Muscle layer of duodenum (tissue), 2 donors: ENCODE measurements around the gene ACO2.

Experiments
- H3K27ac ChIP-seq: one replicate; pipeline ENCODE4 v1.7.0; 2013; ENCODE audit warnings: mild to moderate bottlenecking, low read length
- H3K27me3 ChIP-seq: one replicate; pipeline ENCODE4 v1.7.0; 2013; ENCODE audit warnings: low read depth, mild to moderate bottlenecking, control low read depth, low read length
- H3K36me3 ChIP-seq, 2 donors: one replicate each; pipeline ENCODE4 v1.7.0; 2013; ENCODE audit warnings: low read length in 2 of 2, control low read depth in 1 of 2, mild to moderate bottlenecking in 1 of 2; ENCODE audit not compliant: insufficient read depth in 2 of 2, control insufficient read depth in 1 of 2
- H3K4me1 ChIP-seq, 2 donors: one replicate each; pipeline ENCODE4 v1.7.0; 2013; ENCODE audit warnings: low read length in 2 of 2, mild to moderate bottlenecking in 2 of 2, control low read depth in 1 of 2, moderate library complexity in 1 of 2; ENCODE audit not compliant: insufficient read depth in 2 of 2, control insufficient read depth in 1 of 2
- H3K4me3 ChIP-seq, 2 donors: one replicate each; pipeline ENCODE4 v1.7.0; 2013; ENCODE audit warnings: low read length in 2 of 2, low read depth in 1 of 2, mild to moderate bottlenecking in 1 of 2
- H3K9me3 ChIP-seq, 2 donors: one replicate each; pipeline ENCODE4 v1.7.0; 2013; ENCODE audit warnings: low read length in 2 of 2, control low read depth in 1 of 2, mild to moderate bottlenecking in 1 of 2; ENCODE audit not compliant: control insufficient read depth in 1 of 2
- donor health status: healthy.

The ACO2 gene

DNA sequence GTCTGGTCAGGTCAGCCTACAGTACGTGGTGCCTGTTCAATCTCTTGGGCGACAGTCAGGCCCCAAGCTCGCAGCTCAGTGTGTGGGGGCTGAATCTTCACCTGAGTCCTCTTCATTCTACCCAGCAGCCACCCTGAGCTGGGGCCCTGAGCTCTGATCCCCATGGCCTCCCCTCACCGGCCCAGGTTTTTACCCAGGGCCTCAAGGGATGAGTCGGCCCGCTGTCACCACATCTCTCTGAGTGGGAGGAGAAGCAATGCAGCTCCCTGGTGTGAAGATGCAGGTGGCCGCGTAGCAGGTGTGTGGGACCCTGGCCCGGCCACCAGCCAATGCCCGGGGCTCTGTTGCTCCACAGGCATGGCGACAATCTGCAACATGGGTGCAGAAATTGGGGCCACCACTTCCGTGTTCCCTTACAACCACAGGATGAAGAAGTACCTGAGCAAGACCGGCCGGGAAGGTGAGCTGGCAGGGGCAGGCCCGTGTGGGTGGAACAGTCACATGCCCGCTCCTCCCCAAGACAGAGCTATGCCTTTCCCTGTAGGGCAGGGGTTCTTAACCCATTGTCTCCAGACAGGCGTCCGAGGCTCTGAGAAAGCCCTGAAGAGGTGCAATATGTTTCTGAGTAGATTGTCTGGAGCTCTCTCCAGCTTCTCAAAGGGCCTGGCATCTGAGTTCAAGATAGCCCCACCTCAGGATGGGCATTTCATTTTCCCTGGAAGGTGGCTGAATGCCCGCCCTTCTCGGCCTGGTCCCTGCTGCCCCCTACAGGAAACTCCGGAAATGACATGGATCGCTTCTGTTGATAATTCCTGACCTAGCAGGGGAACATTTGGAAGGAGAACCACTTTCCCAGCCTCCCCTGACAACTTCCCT is 48.5 kb downstream of the ACO2 start:
- Histone ChIP-seq H3K9me3 (no peaks in the 10 kb centered on the region), H3K36me3 (peaks cover 50 to 62% of the 10 kb centered on the region in 2 donors), H3K27ac (no peak overlapping the region), H3K4me3 (no peak overlapping the region), H3K4me1 (peaks cover 0 to 24% of the 10 kb centered on the region in 2 donors), H3K27me3 (no peaks in the 10 kb centered on the region)

DNA sequence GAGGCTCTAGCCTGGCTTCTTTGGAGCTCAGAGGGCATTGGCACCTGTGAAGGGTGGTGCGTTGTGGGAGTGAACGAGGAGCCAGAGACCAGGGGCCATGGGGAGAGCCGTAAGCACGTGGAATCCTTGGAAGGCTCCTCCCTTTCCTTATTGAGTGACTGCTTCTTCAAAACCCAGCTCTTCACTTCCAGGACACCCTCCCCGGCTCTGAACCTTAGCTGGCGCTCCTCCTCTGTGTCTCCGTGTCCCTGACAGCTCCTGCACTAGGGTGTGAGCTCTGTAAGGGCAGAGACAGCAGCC is 49.1 kb downstream of the ACO2 start:
- Histone ChIP-seq H3K27ac (no peak overlapping the region), H3K36me3 (peaks cover 46 to 66% of the 10 kb centered on the region in 2 donors), H3K4me3 (no peak overlapping the region), H3K9me3 (no peaks in the 10 kb centered on the region), H3K27me3 (no peaks in the 10 kb centered on the region), H3K4me1 (peaks cover 0 to 21% of the 10 kb centered on the region in 2 donors)

DNA sequence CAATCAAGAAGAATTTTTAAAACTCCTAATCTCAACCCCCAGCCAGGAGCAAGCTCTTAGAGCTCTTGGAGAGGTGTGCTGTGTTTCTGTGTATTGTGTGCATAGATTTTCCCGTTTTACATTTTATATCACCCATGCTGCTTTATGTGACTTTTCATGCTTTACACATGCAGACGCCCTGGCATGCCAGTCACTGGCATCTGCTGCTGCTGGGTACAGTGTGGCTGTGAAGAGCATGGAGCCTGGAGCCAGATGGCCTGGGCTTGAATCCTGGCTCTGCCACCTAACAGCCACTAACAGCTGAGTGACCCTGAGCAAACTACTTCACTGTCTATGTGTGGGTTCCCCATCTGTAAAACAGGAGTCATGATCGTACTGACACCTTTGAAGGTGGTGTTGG is 52.2 kb downstream of the ACO2 start:
- H3K36me3 ChIP-seq = peaks cover 43 to 64% of the 10 kb centered on the region in 2 donors
- no peaks in the 10 kb centered on the region for H3K27me3 ChIP-seq
- H3K27ac ChIP-seq = no peak overlapping the region
- H3K4me1 ChIP-seq = peaks cover 14 to 46% of the 10 kb centered on the region in 2 donors
- H3K9me3 ChIP-seq = no peaks in the 10 kb centered on the region
- no peak overlapping the region for H3K4me3 ChIP-seq

DNA sequence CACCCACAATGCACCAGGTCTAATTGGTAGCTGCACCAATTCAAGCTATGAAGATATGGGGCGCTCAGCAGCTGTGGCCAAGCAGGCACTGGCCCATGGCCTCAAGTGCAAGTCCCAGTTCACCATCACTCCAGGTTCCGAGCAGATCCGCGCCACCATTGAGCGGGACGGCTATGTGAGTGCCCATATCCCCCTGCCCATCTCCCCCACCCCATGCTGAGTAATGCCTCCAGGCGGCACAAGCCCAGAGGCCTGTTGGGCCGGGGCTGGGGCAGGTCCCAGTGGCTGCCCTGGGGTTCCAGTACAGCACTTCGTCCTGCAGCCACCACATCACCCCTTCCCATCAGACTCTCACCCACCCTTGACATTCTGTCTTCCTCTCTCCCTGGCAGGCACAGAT is 53.9 kb downstream of the ACO2 start:
- Histone ChIP-seq H3K9me3 (no peaks in the 10 kb centered on the region), H3K36me3 (peaks cover 51 to 66% of the 10 kb centered on the region in 2 donors), H3K27me3 (no peaks in the 10 kb centered on the region), H3K27ac (peak overlapping the region; percentile 61), H3K4me1 (peaks cover 14 to 50% of the 10 kb centered on the region in 2 donors), H3K4me3 (no peak overlapping the region)

DNA sequence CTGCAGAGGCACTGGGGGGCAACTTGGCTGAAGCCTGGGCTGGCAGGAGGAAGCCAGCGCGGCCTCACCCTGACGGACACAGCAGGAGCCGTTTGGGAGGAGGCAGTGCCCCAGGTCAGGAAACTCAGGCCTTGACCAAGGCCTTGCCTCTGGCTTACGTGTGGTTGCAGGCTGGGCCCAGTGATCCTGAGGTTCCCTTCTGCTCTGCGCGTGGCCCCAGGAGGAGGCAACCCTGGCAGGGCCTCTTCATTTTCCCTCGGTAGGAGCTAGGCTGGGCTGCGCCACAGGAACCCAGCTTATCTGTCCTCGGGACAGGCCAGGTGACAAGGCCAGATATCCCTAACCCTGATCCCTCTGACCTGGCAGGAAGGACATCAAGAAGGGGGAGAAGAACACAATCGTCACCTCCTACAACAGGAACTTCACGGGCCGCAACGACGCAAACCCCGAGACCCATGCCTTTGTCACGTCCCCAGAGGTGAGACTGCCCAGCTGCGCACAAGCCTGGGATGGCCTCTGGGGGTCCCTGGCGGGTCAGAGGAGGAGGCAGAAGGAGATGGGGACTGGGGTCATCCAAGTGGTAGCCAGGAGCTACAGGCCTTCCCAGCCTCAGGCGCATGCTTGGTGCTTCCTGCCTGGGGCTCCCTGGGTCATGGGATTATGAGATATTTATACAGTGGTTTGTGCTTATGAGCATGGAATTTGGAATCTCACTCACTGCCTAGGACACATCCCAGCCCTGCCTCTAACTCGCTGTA is 54.7 kb downstream of the ACO2 start:
- H3K27ac ChIP-seq = peak overlapping the region; percentile 61
- no peaks in the 10 kb centered on the region for H3K9me3 ChIP-seq
- H3K4me3 ChIP-seq = no peak overlapping the region
- H3K27me3 ChIP-seq = no peaks in the 10 kb centered on the region
- peaks cover 14 to 46% of the 10 kb centered on the region in 2 donors for H3K4me1 ChIP-seq
- H3K36me3 ChIP-seq = peaks cover 54 to 68% of the 10 kb centered on the region in 2 donors

DNA sequence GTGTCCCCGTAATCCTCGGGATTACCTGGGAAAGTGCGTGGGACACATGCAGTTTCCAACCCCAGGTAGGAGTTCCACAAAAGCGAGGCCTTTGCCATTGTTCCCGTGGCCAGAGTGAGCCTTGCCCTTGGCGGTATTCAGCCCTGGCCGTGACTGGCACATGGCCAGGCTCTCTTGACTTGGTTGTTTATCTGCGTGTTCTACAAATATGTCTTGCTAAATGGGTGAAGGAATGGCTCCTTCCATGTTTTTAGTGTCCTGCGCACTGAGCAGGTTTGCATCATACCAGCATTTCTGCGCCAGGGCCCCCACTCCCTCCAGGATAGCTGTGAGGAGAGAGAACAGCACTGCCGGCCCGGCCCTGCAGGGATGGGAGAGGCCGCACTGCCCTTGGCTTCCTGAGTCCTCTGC is 55.3 kb downstream of the ACO2 start:
- Histone ChIP-seq H3K4me1 (peaks cover 14 to 46% of the 10 kb centered on the region in 2 donors), H3K4me3 (no peak overlapping the region), H3K36me3 (peaks cover 55 to 68% of the 10 kb centered on the region in 2 donors), H3K9me3 (no peaks in the 10 kb centered on the region), H3K27me3 (no peaks in the 10 kb centered on the region), H3K27ac (peak overlapping the region; percentile 61)

DNA sequence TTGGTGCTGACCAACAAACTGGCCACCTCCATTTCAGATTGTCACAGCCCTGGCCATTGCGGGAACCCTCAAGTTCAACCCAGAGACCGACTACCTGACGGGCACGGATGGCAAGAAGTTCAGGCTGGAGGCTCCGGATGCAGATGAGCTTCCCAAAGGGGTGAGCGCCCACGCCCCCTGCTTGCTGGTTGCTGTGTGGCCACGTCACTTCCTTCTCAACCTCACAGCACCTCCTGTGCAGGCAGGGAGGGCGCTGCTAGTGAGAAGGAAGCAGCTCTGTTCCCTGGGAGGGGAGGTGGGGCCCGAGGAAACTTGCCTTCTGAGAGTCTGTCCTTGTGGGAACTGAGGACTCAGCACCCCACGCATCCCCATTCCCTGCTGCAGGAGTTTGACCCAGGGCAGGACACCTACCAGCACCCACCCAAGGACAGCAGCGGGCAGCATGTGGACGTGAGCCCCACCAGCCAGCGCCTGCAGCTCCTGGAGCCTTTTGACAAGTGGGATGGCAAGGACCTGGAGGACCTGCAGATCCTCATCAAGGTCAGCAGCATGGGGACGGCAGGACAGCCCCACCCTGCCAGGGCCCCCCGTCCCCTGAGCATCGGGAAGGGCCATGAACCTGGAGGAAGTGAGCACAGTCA is 56.0 kb downstream of the ACO2 start:
- no peaks in the 10 kb centered on the region for H3K27me3 ChIP-seq
- H3K9me3 ChIP-seq = no peaks in the 10 kb centered on the region
- H3K4me1 ChIP-seq = peaks cover 14 to 46% of the 10 kb centered on the region in 2 donors
- H3K27ac ChIP-seq = peak overlapping the region; percentile 61
- H3K4me3 ChIP-seq = peak overlapping the region in 1 of 2 donors; percentile 2
- peaks cover 56 to 67% of the 10 kb centered on the region in 2 donors for H3K36me3 ChIP-seq

DNA sequence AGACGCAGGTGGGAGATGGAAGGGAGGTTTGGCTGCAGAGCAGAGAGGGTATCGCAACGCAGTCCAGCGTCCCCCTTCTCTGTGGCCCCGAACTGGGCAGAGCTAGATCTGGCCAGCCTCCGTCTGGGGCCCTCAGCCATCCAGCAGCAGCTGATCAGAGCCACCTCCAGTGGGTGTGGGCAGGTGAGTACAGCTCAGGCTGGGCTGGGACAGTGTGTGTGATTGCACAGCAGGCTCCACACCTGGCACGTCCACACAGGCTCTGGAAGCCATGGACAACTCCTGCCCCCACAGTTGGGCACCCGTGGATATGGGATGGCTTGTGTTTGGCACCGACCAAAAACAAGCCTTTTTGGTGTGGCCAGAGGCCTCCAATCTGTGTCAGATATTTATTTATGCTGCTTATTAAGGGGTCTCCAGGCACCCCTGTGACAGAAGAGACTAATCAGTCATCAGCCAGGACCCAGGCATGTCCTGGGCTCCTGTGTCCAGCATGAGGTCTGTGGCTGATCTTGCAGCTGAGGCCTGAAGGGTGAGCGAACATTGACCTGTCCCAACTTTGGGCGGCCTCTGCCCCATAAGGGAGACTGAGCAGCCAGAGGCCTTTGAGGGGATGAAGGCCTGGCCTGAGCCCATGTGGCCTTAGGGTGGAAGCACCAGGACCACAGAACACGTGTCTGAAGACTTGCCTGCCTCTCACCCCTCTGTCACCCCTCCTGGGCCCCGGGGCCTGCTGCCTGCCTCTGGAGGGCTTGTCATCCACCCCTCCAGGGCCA is 56.7 kb downstream of the ACO2 start:
- Histone ChIP-seq H3K27me3 (no peaks in the 10 kb centered on the region), H3K9me3 (no peaks in the 10 kb centered on the region), H3K4me1 (peaks cover 14 to 46% of the 10 kb centered on the region in 2 donors), H3K27ac (peak overlapping the region; percentile 8), H3K36me3 (peaks cover 57 to 68% of the 10 kb centered on the region in 2 donors), H3K4me3 (no peak overlapping the region)

DNA sequence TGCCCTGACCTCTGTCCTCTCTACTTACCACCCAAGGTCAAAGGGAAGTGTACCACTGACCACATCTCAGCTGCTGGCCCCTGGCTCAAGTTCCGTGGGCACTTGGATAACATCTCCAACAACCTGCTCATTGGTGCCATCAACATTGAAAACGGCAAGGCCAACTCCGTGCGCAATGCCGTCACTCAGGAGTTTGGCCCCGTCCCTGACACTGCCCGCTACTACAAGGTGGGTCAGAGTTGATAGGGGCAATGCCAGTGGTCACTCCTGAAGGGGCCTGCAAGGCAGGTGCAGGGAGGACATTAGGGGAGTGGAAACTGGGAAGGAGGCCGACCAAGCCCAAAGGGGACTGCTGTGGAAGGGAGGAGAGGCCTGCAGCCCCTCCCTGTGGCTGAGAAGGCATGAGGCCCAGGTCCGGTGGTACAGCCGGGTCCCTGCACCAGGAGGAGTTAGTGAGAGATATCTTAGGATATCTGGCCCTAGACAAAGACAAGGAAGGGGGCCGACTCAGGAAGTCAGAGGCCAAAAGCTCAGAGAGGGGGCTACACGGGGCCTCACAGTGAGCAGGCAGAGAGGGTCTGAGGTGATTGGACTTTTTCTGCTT is 57.4 kb downstream of the ACO2 start:
- Histone ChIP-seq H3K36me3 (peaks cover 54 to 75% of the 10 kb centered on the region in 2 donors), H3K4me3 (no peak overlapping the region), H3K9me3 (no peaks in the 10 kb centered on the region), H3K27ac (peak overlapping the region; percentile 8), H3K4me1 (peaks cover 14 to 46% of the 10 kb centered on the region in 2 donors), H3K27me3 (no peaks in the 10 kb centered on the region)

DNA sequence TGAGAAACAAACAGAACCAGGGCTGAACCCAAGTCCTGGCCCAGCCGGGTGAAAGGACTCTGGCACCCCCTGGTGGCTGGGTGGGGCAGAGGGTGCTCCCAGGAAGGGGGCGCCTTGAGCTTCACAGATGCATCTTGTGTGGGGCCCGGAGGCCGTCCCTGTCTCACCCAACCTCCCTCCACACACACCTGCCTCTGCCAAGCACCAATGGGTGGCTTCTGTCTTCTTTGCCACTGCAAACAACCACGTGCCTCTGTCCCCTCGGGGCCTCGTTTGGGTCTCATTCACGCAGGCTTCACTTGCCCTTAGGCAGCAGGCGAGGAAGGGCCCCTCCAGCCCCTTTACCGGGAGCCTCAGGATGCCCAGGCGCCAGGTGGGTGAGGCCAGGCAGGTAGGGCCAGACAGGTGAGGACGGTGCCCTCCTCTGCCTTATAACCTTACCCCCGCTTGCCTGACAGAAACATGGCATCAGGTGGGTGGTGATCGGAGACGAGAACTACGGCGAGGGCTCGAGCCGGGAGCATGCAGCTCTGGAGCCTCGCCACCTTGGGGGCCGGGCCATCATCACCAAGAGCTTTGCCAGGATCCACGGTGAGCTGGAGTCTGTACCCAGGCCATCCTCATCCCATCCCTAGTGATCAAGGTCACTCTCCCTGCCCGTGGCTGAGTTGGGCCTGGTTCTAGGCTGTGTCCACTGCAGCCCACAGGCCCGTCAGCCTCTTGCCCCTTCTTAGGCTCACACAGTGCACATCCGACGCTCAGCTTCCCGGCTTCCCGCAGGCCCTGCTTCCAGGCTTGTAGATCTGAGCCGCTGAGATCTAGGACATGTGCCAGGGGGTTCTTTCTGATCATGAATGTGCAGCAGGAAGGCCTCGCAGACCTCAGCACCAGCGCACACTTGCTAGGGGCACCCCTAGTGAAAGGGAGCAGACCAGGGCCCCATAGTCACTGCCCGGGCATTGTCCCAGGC is 58.2 kb downstream of the ACO2 start:
- no peak overlapping the region for H3K27ac ChIP-seq
- peaks cover 14 to 48% of the 10 kb centered on the region in 2 donors for H3K4me1 ChIP-seq
- H3K36me3 ChIP-seq = peaks cover 61 to 83% of the 10 kb centered on the region in 2 donors
- H3K27me3 ChIP-seq = no peaks in the 10 kb centered on the region
- no peaks in the 10 kb centered on the region for H3K9me3 ChIP-seq
- no peak overlapping the region for H3K4me3 ChIP-seq
